H1 (cell line): ENCODE results near the gene AHRR. TPM values are rescaled to one million over a fixed set of nuclear protein-coding genes. Genes with fewer than 3 reads are reported as not detected.

Experiments
- CTCF ChIA-PET: fragments of 300-600 bp; sonication (Branson Sonifier 250); formaldehyde crosslinking; loops from one replicate; lab custom pipeline; 2021; ENCODE audit not compliant: partially characterized antibody; lab: Charles Lee
- POLR2A ChIA-PET: fragments of 300-600 bp; sonication (Branson Sonifier 250); formaldehyde crosslinking; loops from one replicate; lab custom pipeline; 2021; ENCODE audit warnings: inconsistent platforms; ENCODE audit not compliant: partially characterized antibody; lab: Charles Lee
- DNase-seq, 2 experiments: peaks; one replicate each; pipeline versions ENCODE4 v3.0.0 to v3.0.0-alpha.2; 2010 to 2022; ENCODE audit warnings: low spot score in 2 of 2, low read depth in 1 of 2, mixed read lengths in 1 of 2
- FAIRE-seq: peaks from 2 replicates; lab custom pipeline; 2011; peaks lifted over from hg19 to GRCh38; lab: Jason Lieb, UNC
- H2AFZ ChIP-seq: 2 replicates; pipeline ENCODE4 v1.8.1; 2012; ENCODE audit warnings: low read length, inconsistent platforms
- H2AK5ac ChIP-seq: 2 replicates; pipeline ENCODE4 v1.6.1; 2013; ENCODE audit warnings: low read depth, low read length
- H2BK120ac ChIP-seq: replicated peaks from 2 replicates; pipeline ENCODE3; 2013; ENCODE audit warnings: low read depth, low read length, inconsistent platforms
- H2BK12ac ChIP-seq: 2 replicates; pipeline ENCODE4 v1.6.1; 2013; ENCODE audit warnings: low read depth, low read length
- H2BK15ac ChIP-seq: 2 replicates; pipeline ENCODE4 v1.6.1; 2013; ENCODE audit warnings: low read length
- H2BK20ac ChIP-seq: 2 replicates; pipeline ENCODE4 v1.6.1; 2013; ENCODE audit warnings: low read length
- H2BK5ac ChIP-seq: 2 replicates; pipeline ENCODE4 v1.6.1; 2013; ENCODE audit warnings: low read depth, low read length
- H3K14ac ChIP-seq: 2 replicates; pipeline ENCODE4 v1.6.1; 2013; ENCODE audit warnings: inconsistent platforms; ENCODE audit not compliant: insufficient read length
- H3K18ac ChIP-seq: 2 replicates; pipeline ENCODE4 v1.6.1; 2013; ENCODE audit warnings: low read length; ENCODE audit errors: extremely low read depth
- H3K23ac ChIP-seq: 2 replicates; pipeline ENCODE4 v1.6.1; 2013; ENCODE audit warnings: inconsistent platforms; ENCODE audit not compliant: insufficient read length
- H3K23me2 ChIP-seq: 2 replicates; pipeline ENCODE4 v1.6.1; 2013; ENCODE audit warnings: low read depth, low read length
- H3K27ac ChIP-seq: 2 replicates; pipeline ENCODE4 v1.6.1; 2011; ENCODE audit warnings: low read depth, low read length, inconsistent platforms
- H3K27me3 ChIP-seq, 4 experiments: replicated peaks in 1 of 4; 1 replicate in 1 of 4; 2 replicates in 3 of 4; pipeline versions ENCODE4 v1.6.1 to v1.8.1; 2011 to 2013; ENCODE audit warnings: low read length in 3 of 4, mild to moderate bottlenecking in 3 of 4, inconsistent platforms in 2 of 4, mixed read lengths in 2 of 4, moderate library complexity in 1 of 4; ENCODE audit not compliant: control insufficient read depth in 3 of 4, insufficient read depth in 3 of 4; ENCODE audit errors: extremely low read depth in 1 of 4
- H3K36me3 ChIP-seq, 4 experiments: 2 replicates each; pipeline versions ENCODE4 v1.6.1 to v1.8.1; 2011 to 2013; ENCODE audit warnings: mild to moderate bottlenecking in 4 of 4, low read length in 3 of 4, moderate library complexity in 2 of 4, control low read depth in 1 of 4, inconsistent platforms in 1 of 4; ENCODE audit not compliant: insufficient read depth in 4 of 4, control insufficient read depth in 2 of 4
- H3K4ac ChIP-seq: replicated peaks from 2 replicates; pipeline ENCODE3; 2013; ENCODE audit warnings: low read length, low read depth, mixed read lengths, inconsistent platforms; ENCODE audit not compliant: insufficient read length
- H3K4me1 ChIP-seq, 4 experiments: replicated peaks in 1 of 4; 1 replicate in 1 of 4; 2 replicates in 3 of 4; pipeline versions ENCODE4 v1.6.1 to v1.8.1; 2011 to 2013; ENCODE audit warnings: low read length in 3 of 4, inconsistent platforms in 2 of 4, mixed read lengths in 1 of 4; ENCODE audit not compliant: insufficient read depth in 4 of 4, control insufficient read depth in 3 of 4
- H3K4me2 ChIP-seq, 2 experiments: 2 replicates each; pipeline versions ENCODE4 v1.6.1 to v1.8.1; 2011 to 2013; ENCODE audit warnings: low read depth in 2 of 2, low read length in 2 of 2, control low read depth in 1 of 2, inconsistent platforms in 1 of 2, mild to moderate bottlenecking in 1 of 2; ENCODE audit not compliant: insufficient read depth in 1 of 2
- H3K4me3 ChIP-seq, 4 experiments: fragments of 200-600, 300-600 bp in 1 of 4; sonication (generic), shearing (Covaris generic), sonication (Bioruptor Twin) in 1 of 4; 2 replicates each; pipeline versions ENCODE4 v1.5.1 to v1.8.1; 2011 to 2016; ENCODE audit warnings: low read length in 4 of 4, low read depth in 3 of 4, control low read depth in 2 of 4, inconsistent platforms in 2 of 4, mild to moderate bottlenecking in 2 of 4, mixed read lengths in 1 of 4, moderate library complexity in 1 of 4; ENCODE audit not compliant: insufficient read depth in 2 of 4; ENCODE audit errors: extremely low read depth in 1 of 4
- H3K56ac ChIP-seq: replicated peaks from 2 replicates; pipeline ENCODE3; 2013; ENCODE audit warnings: low read depth, mild to moderate bottlenecking, mixed read lengths, low read length, inconsistent platforms; ENCODE audit not compliant: insufficient read length
- H3K79me1 ChIP-seq: 2 replicates; pipeline ENCODE4 v1.6.1; 2013; ENCODE audit warnings: low read depth, low read length, control low read depth
- H3K79me2 ChIP-seq, 2 experiments: 2 replicates each; pipeline versions ENCODE4 v1.6.1 to v1.8.1; 2012 to 2013; ENCODE audit warnings: low read length in 2 of 2, mild to moderate bottlenecking in 2 of 2, inconsistent platforms in 1 of 2; ENCODE audit not compliant: insufficient read depth in 2 of 2, control insufficient read depth in 1 of 2
- H3K9ac ChIP-seq, 4 experiments: replicated peaks in 1 of 4; 1 replicate in 1 of 4; 2 replicates in 3 of 4; pipeline versions ENCODE4 v1.6.1 to v1.8.1; 2011 to 2013; ENCODE audit warnings: low read depth in 3 of 4, low read length in 3 of 4, control low read depth in 2 of 4, mild to moderate bottlenecking in 2 of 4, moderate library complexity in 2 of 4, inconsistent platforms in 1 of 4; ENCODE audit errors: extremely low read depth in 1 of 4
- H3K9me3 ChIP-seq, 2 experiments: 2 replicates each; pipeline versions ENCODE4 v1.6.1 to v1.8.1; 2012 to 2013; ENCODE audit warnings: mild to moderate bottlenecking in 2 of 2, moderate library complexity in 2 of 2, control low read depth in 1 of 2, inconsistent platforms in 1 of 2, low read depth in 1 of 2, low read length in 1 of 2, mixed read lengths in 1 of 2; ENCODE audit not compliant: insufficient read depth in 2 of 2
- H4K20me1 ChIP-seq, 2 experiments: replicated peaks in 1 of 2; 2 replicates each; pipeline versions ENCODE3 to v1.8.1; 2011 to 2013; ENCODE audit warnings: inconsistent platforms in 2 of 2, low read length in 2 of 2, mild to moderate bottlenecking in 1 of 2; ENCODE audit not compliant: insufficient read depth in 2 of 2, control insufficient read depth in 1 of 2
- H4K5ac ChIP-seq: 2 replicates; pipeline ENCODE4 v1.6.1; 2013; ENCODE audit warnings: low read length, low read depth, mixed read lengths, inconsistent platforms; ENCODE audit not compliant: insufficient read length
- H4K8ac ChIP-seq: 2 replicates; pipeline ENCODE4 v1.8.0; 2013; ENCODE audit warnings: mild to moderate bottlenecking, moderate library complexity, low read length, inconsistent platforms; ENCODE audit not compliant: insufficient read depth; ENCODE audit errors: extremely low read depth
- H4K91ac ChIP-seq: replicated peaks from 2 replicates; pipeline ENCODE3; 2013; ENCODE audit warnings: low read length, mixed read lengths, inconsistent platforms; ENCODE audit not compliant: insufficient read length
- ATF2 ChIP-seq: IDR thresholded peaks from 2 replicates; pipeline ENCODE4 v1.6.1; 2012; ENCODE audit warnings: low read length, inconsistent platforms
- CHD1 ChIP-seq: IDR thresholded peaks from 2 replicates; pipeline ENCODE4 v1.6.1; 2012; ENCODE audit warnings: low read depth, low read length, improper control_type of control experiment
- CREB1 ChIP-seq: IDR thresholded peaks from 2 replicates; pipeline ENCODE4 v1.6.1; 2012; ENCODE audit warnings: inconsistent platforms
- E2F6 ChIP-seq: IDR thresholded peaks from 2 replicates; pipeline ENCODE4 v1.6.1; 2012; ENCODE audit warnings: inconsistent platforms
- EGR1 ChIP-seq: IDR thresholded peaks from 2 replicates; pipeline ENCODE4 v1.6.1; 2011; ENCODE audit warnings: low read depth, low read length, borderline replicate concordance
- JUN ChIP-seq: IDR thresholded peaks from 2 replicates; pipeline ENCODE4 v1.6.1; 2011; ENCODE audit warnings: low read depth, mild to moderate bottlenecking, improper control_type of control experiment, low read length
- JUND ChIP-seq: IDR thresholded peaks from 2 replicates; pipeline ENCODE4 v1.6.1; 2011; ENCODE audit warnings: mild to moderate bottlenecking, improper control_type of control experiment, low read length
- PHF8 ChIP-seq: fragments of 200-600 bp; sonication (generic); conservative IDR thresholded peaks from 2 replicates; pipeline ENCODE4 v1.7.1; 2012; ENCODE audit warnings: low read depth, mild to moderate bottlenecking, inconsistent platforms, low read length, moderate library complexity
- POU5F1 ChIP-seq: IDR thresholded peaks from 2 replicates; pipeline ENCODE4 v1.6.1; 2011; ENCODE audit warnings: low read depth, mild to moderate bottlenecking, low read length, moderate library complexity
- RBBP5 ChIP-seq: IDR thresholded peaks from 2 replicates; pipeline ENCODE4 v1.7.1; 2012; ENCODE audit warnings: low read depth, mild to moderate bottlenecking, inconsistent platforms, low read length, moderate library complexity, borderline replicate concordance
- TAF7 ChIP-seq: optimal IDR thresholded peaks from 2 replicates; pipeline ENCODE3; 2011; ENCODE audit warnings: low read depth, mild to moderate bottlenecking, inconsistent platforms, low read length, moderate library complexity, borderline replicate concordance
- WGBS, 2 experiments: shearing (Covaris generic) in 1 of 2; methylation state at CpG; one replicate each; pipeline versions ENCODE4 v1.1.6 to v1.1.7; 2013 to 2015; ENCODE audit warnings: low lambda C conversion rate in 2 of 2, mixed read lengths in 2 of 2, inconsistent platforms in 1 of 2, low coverage in 1 of 2, missing lambda C conversion rate in 1 of 2; ENCODE audit not compliant: insufficient replicate concordance in 2 of 2, insufficient coverage in 1 of 2, insufficient read length in 1 of 2; ENCODE audit errors: extremely low coverage in 1 of 2, missing lambda C conversion rate in 1 of 2; 5-methylcytosine and 5-hydroxymethylcytosine counted together
- polyA plus RNA-seq, 7 experiments: library from polyadenylated mRNA; depleted of rRNA in 3 of 7; stranded (reverse) in 5 of 7; unstranded in 2 of 7; fragments of >200 nt in 5 of 7; fragments of 200-250 nt in 2 of 7; gene quantifications; 1 replicate in 5 of 7; 2 replicates in 1 of 7; 4 replicates in 1 of 7; pipeline versions ENCODE4 v1.2.1 to v1.2.3, GENCODE V29; 2011 to 2013; ENCODE audit warnings: missing spikeins in 2 of 7, mixed read lengths in 2 of 7
- total RNA-seq: library from RNA; stranded (reverse); fragmentation: NEBNext Ultra II Directional; extraction: Animal tissue kit (Norgen Biotek cat#: 25700); gene quantifications from 2 replicates; pipeline ENCODE4 v1.2.1, GENCODE V29; 2021

AHRR gene
- total and polyA plus RNA-seq, 2 of the 8 experiments (the other 6 are each of a cell fraction or from before 2014, with no cell fraction given), result 0.41 to 0.80 TPM

GRCh38 chr5:370311-370958 is 48.9 kb downstream of the AHRR start:
- no peak overlapping the region for H3K14ac ChIP-seq
- WGBS, 2 experiments, result 90% methylated on average over 7 of the region's 14 CpGs; no CpG with 5 or more reads in 1 of the 2 experiments
- TF ChIP-seq RBBP5 (no peak), CHD1 (no peak), JUN (no peak), JUND (no peak), CREB1 (no peak), EGR1 (no peak), ATF2 (no peak), PHF8 (no peak), POU5F1 (no peak), TAF7 (no peak), E2F6 (no peak)

More at GRCh38 chr5:370311-370958, 48.9 kb downstream of the AHRR start:
- H2BK15ac ChIP-seq, result no peak overlapping the region
- H4K91ac ChIP-seq, result no peak overlapping the region
- H4K20me1 ChIP-seq, result no peaks in the 10 kb centered on the region
- no peak overlapping the region for H3K18ac ChIP-seq
- no peak overlapping the region for H2BK20ac ChIP-seq
- H3K4me2 ChIP-seq, result no peak overlapping the region
- H3K9me3 ChIP-seq, result no peaks in the 10 kb centered on the region
- no peak overlapping the region for H2BK120ac ChIP-seq
- H2BK12ac ChIP-seq, result no peak overlapping the region
- H2BK5ac ChIP-seq, result no peak overlapping the region
- no peak overlapping the region for H3K27ac ChIP-seq
- peaks cover 3% of the 10 kb centered on the region; the same call in 1 of the 2 replicates for H3K23me2 ChIP-seq
- no peak overlapping the region for H3K4me3 ChIP-seq
- peaks cover 0 to 14% (median 5%) of the 10 kb centered on the region in 4 experiments; a peak in 5 of 7 replicates for H3K4me1 ChIP-seq
- peaks cover 0 to 20% (median 14%) of the 10 kb centered on the region in 4 experiments; a peak in 5 of 7 replicates for H3K27me3 ChIP-seq
- no peak overlapping the region for H3K9ac ChIP-seq
- H2AFZ ChIP-seq, result no peak overlapping the region
- no peak overlapping the region for H3K56ac ChIP-seq
- CTCF ChIA-PET, result interaction anchor here (0.9 to 1.9 kb wide), 4 partner anchors 43 to 61 kb away, joined by 3 to 6 read pairs (median 4); no protein-coding TSS in a partner anchor
- no peak overlapping the region for H3K23ac ChIP-seq
- no peaks in the 10 kb centered on the region for H3K79me1 ChIP-seq
- POLR2A ChIA-PET, result no interaction called here
- no peaks in the 10 kb centered on the region for H3K36me3 ChIP-seq
- H2AK5ac ChIP-seq, result no peak overlapping the region
- no peak overlapping the region for H4K5ac ChIP-seq
- peak in 1 of 2 experiments; percentile 32 for DNase-seq
- H3K4ac ChIP-seq, result no peak overlapping the region
- no peak for FAIRE-seq
- H3K79me2 ChIP-seq, result no peaks in the 10 kb centered on the region
- H4K8ac ChIP-seq, result no peak overlapping the region
